GM19351 (cell line): ENCODE data around the gene FOXC2.
A peak's percentile ranks its signal among the peaks of the same experiment; 100 is the strongest.

Source experiments
- ATAC-seq: cut with Tn5 transposase; IDR thresholded peaks from one replicate; pipeline ENCODE4 v1.9.1; 2021; ENCODE audit warnings: mild to moderate bottlenecking, moderate library complexity; ENCODE audit not compliant: unreplicated experiment

FOXC2 gene

GRCh38 chr16:86532526-86532815 lies 34.2 kb upstream of the FOXC2 start:
- ATAC-seq = no peak

GRCh38 chr16:86533076-86533475 lies 33.6 kb upstream of the FOXC2 start:
- no peak for ATAC-seq

DNA sequence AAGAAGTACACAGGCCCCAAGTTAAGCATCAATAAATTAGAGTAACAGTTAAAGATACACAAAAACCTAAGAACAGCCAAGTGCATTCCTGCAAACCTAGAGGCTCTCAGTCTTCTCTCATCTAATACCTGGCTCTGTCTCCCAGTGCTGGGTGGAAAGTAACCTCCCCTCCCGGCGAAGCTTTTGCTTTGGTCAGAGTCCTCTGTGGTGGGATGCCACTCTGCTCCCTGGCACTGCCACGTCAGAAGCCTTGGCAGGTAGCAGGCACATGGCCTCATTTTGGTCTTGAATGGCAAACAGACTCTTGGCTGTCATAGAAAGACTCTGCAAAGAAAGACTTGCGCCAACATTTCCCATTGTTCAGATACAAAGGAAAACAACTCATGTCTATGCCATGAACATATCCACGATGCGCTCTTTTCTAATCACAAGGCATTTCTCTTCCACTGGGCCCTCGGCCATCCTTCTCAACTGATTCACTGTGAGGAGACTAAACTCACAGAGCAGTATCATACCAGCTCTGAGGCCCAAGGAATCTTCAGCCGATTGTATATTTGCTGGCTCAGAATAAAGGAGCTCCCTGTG lies 32.8 kb upstream of the FOXC2 start:
- ATAC-seq = no peak

DNA sequence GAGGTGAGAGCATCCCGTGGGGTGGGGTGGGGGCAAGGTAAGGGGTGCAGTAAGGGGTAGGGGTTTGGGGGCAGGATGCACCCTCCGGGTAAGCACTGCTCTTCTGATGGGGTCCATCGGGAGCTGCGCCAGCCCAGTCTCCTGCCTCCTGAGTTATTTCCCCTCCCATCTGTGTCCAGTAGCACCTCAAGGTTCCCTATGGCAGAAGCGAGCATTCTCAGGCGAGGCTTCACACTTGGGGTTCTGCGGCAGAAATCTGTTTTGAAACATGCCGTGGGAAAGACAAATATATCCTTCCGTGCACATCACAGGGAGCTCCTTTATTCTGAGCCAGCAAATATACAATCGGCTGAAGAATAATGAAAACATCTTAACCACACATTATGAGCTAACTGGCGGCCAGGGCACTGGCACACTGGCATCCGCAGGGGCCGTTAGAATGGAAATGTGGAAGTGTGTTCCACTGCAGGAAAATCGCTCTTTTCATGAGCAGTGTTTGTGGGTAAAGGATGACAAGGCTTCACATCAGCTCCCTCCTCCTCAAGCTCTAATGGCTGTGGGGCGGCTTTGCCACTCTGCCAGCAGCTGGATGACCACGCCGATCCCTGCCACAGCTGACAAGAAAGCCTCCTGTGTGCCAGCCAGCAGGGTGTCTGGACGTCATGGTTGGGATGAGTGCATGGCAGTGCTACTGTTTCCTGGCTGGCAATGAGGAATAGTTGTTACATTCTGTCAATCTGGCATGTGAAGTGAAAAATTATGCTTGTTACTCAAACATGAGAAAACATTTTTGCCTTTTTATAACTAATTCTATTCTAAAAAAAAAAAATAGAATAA lies 31.6 kb upstream of the FOXC2 start:
- ATAC-seq = no peak

- no peak for ATAC-seq
Measured at GRCh38 chr16:86536621-86537020, 30.0 kb upstream of the FOXC2 start.

- ATAC-seq = no peak
Measured at GRCh38 chr16:86537486-86537885, 29.1 kb upstream of the FOXC2 start.

DNA sequence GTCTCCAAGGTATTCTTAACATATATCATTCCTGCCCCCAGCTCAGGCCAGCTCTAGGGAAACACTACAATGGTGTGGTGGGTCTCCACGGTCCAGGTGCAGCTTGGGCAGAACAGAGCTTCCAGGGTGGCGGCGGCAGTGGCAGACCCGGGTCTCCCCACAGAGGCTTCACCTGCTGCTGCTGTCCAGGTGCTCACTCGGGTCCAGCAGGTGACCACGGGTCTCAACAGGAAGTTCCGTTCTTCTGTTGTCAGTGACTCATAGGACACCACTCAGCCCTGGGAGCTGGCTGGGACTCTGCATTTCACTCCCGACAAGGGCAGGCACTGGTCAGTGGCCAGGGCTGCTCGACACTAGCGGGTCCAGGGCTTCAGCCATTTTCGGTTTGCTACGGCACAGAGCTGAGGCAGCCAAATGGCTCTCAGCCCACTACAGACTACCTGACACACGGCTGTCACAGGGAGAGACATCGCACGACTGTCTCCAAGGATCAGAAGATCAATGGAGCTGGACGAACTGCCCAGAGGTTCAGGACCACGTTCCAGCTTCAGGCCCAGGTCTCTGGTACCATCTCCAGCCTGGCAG lies 28.3 kb upstream of the FOXC2 start:
- no peak for ATAC-seq

- ATAC-seq = no peak
Measured at GRCh38 chr16:86540894-86541293, 25.7 kb upstream of the FOXC2 start.

DNA sequence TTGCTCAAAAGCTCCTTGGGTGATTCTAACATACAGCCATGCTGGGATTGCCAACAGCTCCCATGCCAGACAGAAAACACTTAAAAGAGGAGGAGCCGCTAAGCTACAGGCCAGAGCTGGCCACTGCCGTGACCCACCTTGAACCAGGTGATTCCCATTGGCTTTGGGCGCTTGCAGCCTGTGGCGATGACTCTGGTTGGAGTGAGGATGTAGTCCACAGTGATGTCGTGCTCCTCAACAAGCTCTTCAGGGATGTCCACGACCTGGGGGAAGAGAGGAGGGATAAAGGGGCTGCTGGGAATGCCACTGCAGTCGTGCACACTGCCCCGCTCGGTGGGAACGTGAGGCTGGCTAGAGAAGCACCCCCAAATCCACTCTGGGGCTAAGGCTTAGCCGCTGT lies 25.1 kb upstream of the FOXC2 start:
- no peak for ATAC-seq

GRCh38 chr16:86542756-86543750 lies 23.6 kb upstream of the FOXC2 start:
- ATAC-seq = no peak

DNA sequence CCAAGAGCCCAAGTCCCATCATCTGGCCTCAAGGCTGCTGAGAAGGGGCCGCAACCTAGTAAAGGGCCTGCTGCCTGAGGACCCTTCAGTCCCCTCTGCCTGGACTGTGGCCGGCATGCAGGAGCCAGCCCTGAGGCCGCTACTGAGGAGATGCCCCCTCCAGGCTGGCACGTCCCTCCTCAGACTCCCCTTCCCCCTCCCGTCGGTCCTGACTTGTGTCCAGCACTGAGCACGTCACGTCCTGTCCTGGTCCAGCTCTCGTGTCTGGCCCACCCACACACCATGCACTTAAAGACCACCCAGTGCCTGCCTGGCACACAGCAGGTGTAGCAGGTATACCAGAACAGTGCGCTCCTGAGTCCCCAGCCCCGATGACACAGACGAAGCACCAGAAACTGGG lies 21.1 kb upstream of the FOXC2 start:
- ATAC-seq = no peak

- no peak for ATAC-seq
Measured at GRCh38 chr16:86545954-86546637, 20.5 kb upstream of the FOXC2 start.

DNA sequence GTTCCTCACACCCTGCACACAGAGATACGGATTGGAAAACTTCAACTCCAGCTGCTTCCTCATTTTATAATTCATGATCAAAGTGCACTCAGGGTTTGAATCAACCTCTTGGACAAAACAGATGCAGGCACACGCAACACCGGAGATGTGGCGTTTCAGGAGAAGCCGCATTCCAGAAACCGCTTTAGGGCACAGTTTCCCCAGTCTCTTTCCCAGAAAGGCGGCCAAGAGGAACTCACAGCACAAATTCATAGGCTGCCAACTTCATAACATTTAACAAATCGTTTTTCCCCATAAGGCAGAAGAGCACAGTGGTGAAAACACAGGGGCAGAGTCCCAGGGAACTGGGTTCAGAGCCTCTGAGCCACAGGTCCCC lies 20.0 kb upstream of the FOXC2 start:
- ATAC-seq = no peak

GRCh38 chr16:86547286-86547685 lies 19.3 kb upstream of the FOXC2 start:
- no peak for ATAC-seq

DNA sequence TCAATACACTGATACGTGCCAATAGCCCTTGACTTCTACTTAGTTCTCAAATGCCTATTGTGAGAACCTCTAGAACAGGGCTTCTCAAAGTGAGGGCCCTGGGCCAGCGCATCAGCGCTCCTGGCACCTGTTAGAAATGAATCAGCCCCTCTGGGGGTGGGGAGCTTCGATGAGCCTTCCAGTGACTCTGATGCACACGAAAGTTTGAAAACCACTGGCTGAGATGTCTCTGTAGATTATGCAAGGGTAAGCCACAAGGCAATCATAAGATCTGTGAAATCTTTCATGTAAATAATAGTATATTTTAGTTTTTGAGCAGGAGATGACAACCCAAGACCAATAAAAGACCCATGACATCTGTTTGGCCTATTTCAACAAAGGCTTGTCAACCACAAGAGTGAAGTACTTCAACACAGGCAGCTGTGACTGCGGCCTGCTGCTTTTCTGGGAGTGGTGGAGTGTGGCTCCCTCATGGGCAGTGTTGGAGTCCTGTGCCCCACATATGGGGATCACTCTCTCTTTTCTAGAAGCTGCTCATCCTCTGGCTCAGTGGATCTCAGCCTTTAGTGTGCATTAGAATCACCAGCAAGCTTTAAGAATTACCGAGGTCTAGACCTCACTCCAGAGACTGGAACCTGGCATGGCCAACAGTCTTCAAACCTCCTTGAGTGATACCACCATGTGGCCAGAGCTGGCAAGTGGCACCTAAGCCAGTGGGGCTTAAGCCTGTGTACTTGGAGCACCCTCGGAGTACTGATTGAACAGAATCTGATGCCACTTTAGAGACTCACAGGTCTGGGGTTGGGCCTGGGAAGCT lies 17.3 kb upstream of the FOXC2 start:
- ATAC-seq = no peak

GRCh38 chr16:86549893-86550190 lies 16.8 kb upstream of the FOXC2 start:
- no peak for ATAC-seq

- ATAC-seq = no peak
Measured at GRCh38 chr16:86550281-86550680, 16.3 kb upstream of the FOXC2 start.

- no peak for ATAC-seq
Measured at GRCh38 chr16:86553356-86553755, 13.3 kb upstream of the FOXC2 start.

GRCh38 chr16:86554599-86554916 lies 12.1 kb upstream of the FOXC2 start:
- ATAC-seq = peak; percentile 2
